SK-N-MC (cell line): ENCODE measurements around the gene LIN28B.

Source experiments
- EZH2 ChIP-seq: fragments of 200-600 bp; sonication (generic); IDR thresholded peaks from one replicate; pipeline ENCODE4 v1.6.1; 2017; ENCODE audit warnings: antibody characterized with exemption
- FOXP2 ChIP-seq: optimal IDR thresholded peaks from 2 replicates; pipeline ENCODE3; 2011; ENCODE audit warnings: mild to moderate bottlenecking, moderate library complexity; ENCODE audit not compliant: insufficient read depth; ENCODE audit errors: extremely low read length, control extremely low read depth
- POLR2AphosphoS5 ChIP-seq: IDR thresholded peaks from 2 replicates; pipeline ENCODE4 v1.6.1; 2012; ENCODE audit warnings: mild to moderate bottlenecking, low read depth, low read length, borderline replicate concordance

- TF ChIP-seq POLR2AphosphoS5 (no peak), EZH2 (no peak), FOXP2 (no peak)
These were observed 1.4 kb upstream of the LIN28B start for GRCh38 chr6:104955491-104955890.
